Neuron (in vitro differentiated cells): ENCODE measurements around the gene ELL.
A peak's percentile ranks its signal among the peaks of the same experiment; 100 is the strongest.

Source experiments
- H2AFZ ChIP-seq: one replicate; pipeline ENCODE4 v1.6.1; 2013; ENCODE audit warnings: low read depth, mild to moderate bottlenecking, inconsistent platforms, low read length, moderate library complexity
- H3K27me3 ChIP-seq: one replicate; pipeline ENCODE4 v1.6.1; 2013; ENCODE audit warnings: low read length; ENCODE audit not compliant: insufficient read depth
- H3K36me3 ChIP-seq: one replicate; pipeline ENCODE4 v1.6.1; 2013; ENCODE audit warnings: low read length; ENCODE audit not compliant: insufficient read depth
- H3K4me1 ChIP-seq: one replicate; pipeline ENCODE4 v1.6.1; 2013; ENCODE audit warnings: low read length; ENCODE audit not compliant: insufficient read depth
- H3K4me3 ChIP-seq: 2 replicates; pipeline ENCODE4 v1.5.1; 2013; ENCODE audit warnings: mild to moderate bottlenecking, low read length, moderate library complexity
- H3K9me3 ChIP-seq: one replicate; pipeline ENCODE4 v1.6.1; 2013; ENCODE audit warnings: low read length

Gene ELL

GRCh38 chr19:18437491-18438330, 84.2 kb downstream of the ELL start, which contains the start of gene ISYNA1:
Gene ISYNA1, minus strand, starts transcription at chr19:18438133. Its CDS starts 154 bp downstream, at chr19:18437979.
- peaks cover 42% of the 10 kb centered on the region for H3K4me1 ChIP-seq
- H2AFZ ChIP-seq, result peak within 1 kb of the TSS; percentile 24
- H3K9me3 ChIP-seq, result peaks cover 2% of the 10 kb centered on the region
- no peaks in the 10 kb centered on the region for H3K27me3 ChIP-seq
- H3K36me3 ChIP-seq, result peaks cover 26% of the 10 kb centered on the region
- peak within 1 kb of the TSS; percentile 83 for H3K4me3 ChIP-seq

- peak overlapping the region; percentile 83 for H3K4me3 ChIP-seq
- peaks cover 26% of the 10 kb centered on the region for H3K36me3 ChIP-seq
- H3K4me1 ChIP-seq, result peaks cover 42% of the 10 kb centered on the region
- H3K27me3 ChIP-seq, result no peaks in the 10 kb centered on the region
- peaks cover 2% of the 10 kb centered on the region for H3K9me3 ChIP-seq
- H2AFZ ChIP-seq, result no peak overlapping the region
Measured at GRCh38 chr19:18436671-18437490, 85.0 kb downstream of the ELL start.

- no peaks in the 10 kb centered on the region for H3K27me3 ChIP-seq
- H3K36me3 ChIP-seq, result peaks cover 26% of the 10 kb centered on the region
- peaks cover 2% of the 10 kb centered on the region for H3K9me3 ChIP-seq
- peak overlapping the region; percentile 83 for H3K4me3 ChIP-seq
- H2AFZ ChIP-seq, result no peak overlapping the region
- peaks cover 42% of the 10 kb centered on the region for H3K4me1 ChIP-seq
Measured at GRCh38 chr19:18435842-18436670, 85.8 kb downstream of the ELL start.

GRCh38 chr19:18435178-18435841, 86.6 kb downstream of the ELL start:
- Histone ChIP-seq H3K4me3 (no peak overlapping the region), H3K9me3 (peaks cover 2% of the 10 kb centered on the region), H2AFZ (no peak overlapping the region), H3K36me3 (peaks cover 26% of the 10 kb centered on the region), H3K4me1 (peaks cover 42% of the 10 kb centered on the region), H3K27me3 (no peaks in the 10 kb centered on the region)

- H3K4me1 ChIP-seq, result peaks cover 42% of the 10 kb centered on the region
- no peak overlapping the region for H2AFZ ChIP-seq
- H3K27me3 ChIP-seq, result no peaks in the 10 kb centered on the region
- no peak overlapping the region for H3K4me3 ChIP-seq
- H3K9me3 ChIP-seq, result peaks cover 2% of the 10 kb centered on the region
- peaks cover 26% of the 10 kb centered on the region for H3K36me3 ChIP-seq
Measured at GRCh38 chr19:18434411-18435175, 87.3 kb downstream of the ELL start.

- Histone ChIP-seq H3K27me3 (no peaks in the 10 kb centered on the region), H2AFZ (no peak overlapping the region), H3K36me3 (peaks cover 26% of the 10 kb centered on the region), H3K9me3 (peaks cover 2% of the 10 kb centered on the region), H3K4me1 (peaks cover 38% of the 10 kb centered on the region), H3K4me3 (no peak overlapping the region)
Measured at GRCh38 chr19:18433735-18434398, 88.0 kb downstream of the ELL start.

- Histone ChIP-seq H3K4me3 (no peak overlapping the region), H3K9me3 (peaks cover 2% of the 10 kb centered on the region), H3K27me3 (no peaks in the 10 kb centered on the region), H3K36me3 (peaks cover 26% of the 10 kb centered on the region), H2AFZ (no peak overlapping the region), H3K4me1 (peaks cover 38% of the 10 kb centered on the region)
Measured at GRCh38 chr19:18433015-18433691, 88.7 kb downstream of the ELL start.

- Histone ChIP-seq H3K9me3 (peaks cover 2% of the 10 kb centered on the region), H2AFZ (no peak overlapping the region), H3K36me3 (peaks cover 26% of the 10 kb centered on the region), H3K4me3 (no peak overlapping the region), H3K27me3 (no peaks in the 10 kb centered on the region), H3K4me1 (peaks cover 45% of the 10 kb centered on the region)
Measured at GRCh38 chr19:18432275-18433014, 89.4 kb downstream of the ELL start.

- H2AFZ ChIP-seq, result no peak overlapping the region
- H3K27me3 ChIP-seq, result no peaks in the 10 kb centered on the region
- no peak overlapping the region for H3K4me3 ChIP-seq
- peaks cover 25% of the 10 kb centered on the region for H3K36me3 ChIP-seq
- peaks cover 2% of the 10 kb centered on the region for H3K9me3 ChIP-seq
- peaks cover 43% of the 10 kb centered on the region for H3K4me1 ChIP-seq
Measured at GRCh38 chr19:18431351-18432197, 90.3 kb downstream of the ELL start.
